GM12878 (cell line): ENCODE data around the gene ANLN. TPM values are rescaled to one million over a fixed set of nuclear protein-coding genes. Genes with fewer than 3 reads are reported as not detected.
"Not testable (repeated sequence)": the region's sequence is repeated elsewhere in the genome, so short reads cannot be mapped to it uniquely, and the experiment has no call there.

ENCODE experiments used
- ATAC-seq: fragments of 200-7000 bp; cut with Tn5 transposase; 3 replicates; pipeline ENCODE4 v1.9.1; 2020; ENCODE audit warnings: mild to moderate bottlenecking, moderate library complexity
- BruUV-seq: library from RNA; stranded (reverse); fragments of 400-500 nt; replicated peaks from 2 replicates; lab custom pipeline; 2021; lab: Mats Ljungman, UMichigan
- CTCF ChIA-PET: fragments of 300-600 bp; sonication (Branson Sonifier 250); formaldehyde crosslinking; extraction: SDS; loops from one replicate; lab custom pipeline; 2021; ENCODE audit warnings: inconsistent platforms; lab: Yijun Ruan, JAX
- POLR2A ChIA-PET: fragments of 350-600 bp; formaldehyde crosslinking; extraction: SDS; loops from one replicate; lab custom pipeline; 2021; ENCODE audit warnings: inconsistent platforms; lab: Charles Lee
- RAD21 ChIA-PET: fragments of 300-600 bp; sonication (Branson Sonifier 250); formaldehyde crosslinking; loops from one replicate; lab custom pipeline; 2023; ENCODE audit warnings: antibody characterized with exemption; ENCODE audit not compliant: unreplicated experiment; lab: Charles Lee
- SMC1A ChIA-PET: fragments of 300-600 bp; sonication (Branson Sonifier 250); formaldehyde crosslinking; loops from one replicate; lab custom pipeline; 2023; ENCODE audit not compliant: unreplicated experiment, uncharacterized antibody; lab: Charles Lee
- DNase-seq: peaks from one replicate; pipeline ENCODE4 v3.0.0-alpha.2; 2011; ENCODE audit warnings: low read depth, low spot score
- FAIRE-seq: peaks from 3 replicates; lab custom pipeline; 2011; peaks lifted over from hg19 to GRCh38; lab: Jason Lieb, UNC
- H2AFZ ChIP-seq: 2 replicates; pipeline ENCODE4 v1.6.0; 2011; ENCODE audit warnings: low read depth, low read length, control low read depth; ENCODE audit not compliant: control insufficient read depth
- H3K27ac ChIP-seq: 2 replicates; pipeline ENCODE4 v1.5.1; 2011; ENCODE audit warnings: control low read depth; ENCODE audit not compliant: control insufficient read depth, insufficient read depth
- H3K27me3 ChIP-seq, 2 experiments: replicated peaks in 1 of 2; 2 replicates each; pipeline versions ENCODE4 v1.6.0 to v1.6.1; 2011; ENCODE audit warnings: low read length in 1 of 2; ENCODE audit not compliant: control insufficient read depth in 2 of 2, insufficient read depth in 2 of 2
- H3K36me3 ChIP-seq, 2 experiments: 2 replicates each; pipeline ENCODE4 v1.5.1; 2011; ENCODE audit warnings: low read length in 1 of 2; ENCODE audit not compliant: control insufficient read depth in 2 of 2, insufficient read depth in 2 of 2
- H3K4me1 ChIP-seq: 2 replicates; pipeline ENCODE4 v1.6.1; 2011; ENCODE audit warnings: mild to moderate bottlenecking, low read length, moderate library complexity, mixed read lengths; ENCODE audit not compliant: control insufficient read depth, insufficient read depth
- H3K4me2 ChIP-seq: 2 replicates; pipeline ENCODE4 v1.6.0; 2011; ENCODE audit warnings: control low read depth; ENCODE audit not compliant: control insufficient read depth, insufficient read depth
- H3K4me3 ChIP-seq: fragments of 200-600 bp; sonication (generic); 2 replicates; pipeline ENCODE4 v1.5.1; 2016
- H3K79me2 ChIP-seq: 2 replicates; pipeline ENCODE4 v1.6.0; 2011; ENCODE audit warnings: low read length; ENCODE audit not compliant: control insufficient read depth, insufficient read depth
- H3K9ac ChIP-seq: 2 replicates; pipeline ENCODE4 v1.8.0; 2011; ENCODE audit warnings: low read length, control low read depth, mixed read lengths; ENCODE audit not compliant: control insufficient read depth, insufficient read depth
- H3K9me3 ChIP-seq: replicated peaks from 3 replicates; pipeline ENCODE4 v1.5.1; 2011; ENCODE audit warnings: mild to moderate bottlenecking, low read length; ENCODE audit not compliant: control insufficient read depth, insufficient read depth
- H4K20me1 ChIP-seq: 2 replicates; pipeline ENCODE4 v1.6.0; 2011; ENCODE audit not compliant: control insufficient read depth, insufficient read depth
- BMI1 ChIP-seq: fragments of 450-650 bp; IDR thresholded peaks from 2 replicates; pipeline ENCODE4 v1.6.1; 2016; ENCODE audit warnings: mild to moderate bottlenecking, moderate library complexity, borderline replicate concordance
- CTCF ChIP-seq, 3 experiments: IDR thresholded peaks in 2 of 3; conservative IDR thresholded peaks in 1 of 3; 2 replicates each; pipeline ENCODE4 v1.5.1; 2011; ENCODE audit warnings: low read depth in 3 of 3, low read length in 3 of 3, mild to moderate bottlenecking in 3 of 3, control low read depth in 2 of 3, moderate library complexity in 2 of 3, inconsistent platforms in 1 of 3, mixed read lengths in 1 of 3; ENCODE audit not compliant: control insufficient read depth in 2 of 3, insufficient read depth in 1 of 3; ENCODE audit errors: extremely low read depth in 1 of 3
- IKZF2 ChIP-seq, 2 experiments: fragments of 450-650 bp; IDR thresholded peaks; 2 replicates each; pipeline ENCODE4 v1.6.1; 2017; ENCODE audit warnings: mild to moderate bottlenecking in 2 of 2, moderate library complexity in 2 of 2
- KLF5 ChIP-seq: fragments of 450-650 bp; IDR thresholded peaks from 2 replicates; pipeline ENCODE4 v1.6.1; 2014; ENCODE audit warnings: mild to moderate bottlenecking; ENCODE audit not compliant: partially characterized antibody
- NFYA ChIP-seq: IDR thresholded peaks from 2 replicates; pipeline ENCODE4 v1.6.1; 2011; ENCODE audit warnings: low read depth, mild to moderate bottlenecking, low read length, improper control_type of control experiment, borderline replicate concordance
- NFYB ChIP-seq: IDR thresholded peaks from 2 replicates; pipeline ENCODE4 v1.6.1; 2011; ENCODE audit warnings: low read depth, mild to moderate bottlenecking, low read length, improper control_type of control experiment, moderate library complexity; ENCODE audit not compliant: insufficient read depth
- NR2C1 ChIP-seq: fragments of 450-650 bp; IDR thresholded peaks from 2 replicates; pipeline ENCODE4 v1.6.1; 2017; ENCODE audit warnings: antibody characterized with exemption, mild to moderate bottlenecking, moderate library complexity
- POLR2A ChIP-seq: IDR thresholded peaks from 2 replicates; pipeline ENCODE4 v1.6.1; 2011; ENCODE audit warnings: low read depth, mild to moderate bottlenecking, low read length
- ZBTB4 ChIP-seq: fragments of 450-650 bp; formaldehyde crosslinking; IDR thresholded peaks from 2 replicates; pipeline ENCODE4 v1.4.0; 2022; ENCODE audit warnings: mild to moderate bottlenecking, moderate library complexity
- WGBS: methylation state at CpG from one replicate; pipeline ENCODE4 v1.1.6; 2016; ENCODE audit warnings: low lambda C conversion rate; ENCODE audit not compliant: insufficient replicate concordance, insufficient coverage; ENCODE audit errors: missing lambda C conversion rate; 5-methylcytosine and 5-hydroxymethylcytosine counted together
- in situ Hi-C: fragments of 300-500 bp; cut with MboI; formaldehyde crosslinking; loops from 9 replicates; pipeline ENCODE4 v1.14.3; 2018; ENCODE audit warnings: mixed read lengths
- intact Hi-C: fragments of 100-400 bp; cut with micrococcal nuclease; formaldehyde crosslinking; loops from one replicate; pipeline ENCODE4 v1.14.2; 2022; ENCODE audit not compliant: unreplicated experiment
- polyA plus RNA-seq, 11 experiments: library from polyadenylated mRNA; depleted of rRNA in 4 of 11; unstranded in 6 of 11; stranded (reverse) in 5 of 11; fragments of >200 nt; fragmentation: Nextera tagmentation in 4 of 11; fragmentation: Illumina TruSeq in 1 of 11; extraction: Ambion mirVana in 4 of 11; extraction: Trizol in 1 of 11; gene quantifications; 1 replicate in 1 of 11; 2 replicates in 10 of 11; pipeline versions ENCODE4 v1.2.1 to v1.2.3, GENCODE V29; 2011 to 2016; ENCODE audit warnings: inconsistent platforms in 2 of 11, missing spikeins in 2 of 11, low read depth in 1 of 11
- total RNA-seq, 4 experiments: library from RNA; depleted of rRNA in 3 of 4; stranded (reverse); fragments of >200 nt in 3 of 4; fragmentation: Illumina TruSeq in 1 of 4; extraction: Trizol in 1 of 4; gene quantifications; 2 replicates each; pipeline versions ENCODE4 v1.2.1 to v1.2.3, GENCODE V29; 2013 to 2021

The ANLN gene
- total and polyA plus RNA-seq, 10 of the 15 experiments (the other 5 are each of a cell fraction or from before 2014, with no cell fraction given) = 9.5 to 32.1 (median 24.2) TPM

- Histone ChIP-seq H3K4me2 (no peak overlapping the region), H3K27me3 (no peaks in the 10 kb centered on the region; a peak in 1 of 4 replicates), H3K36me3 (no peaks in the 10 kb centered on the region), H3K9me3 (no peaks in the 10 kb centered on the region; the same call in 2 of the 3 replicates), H4K20me1 (no peaks in the 10 kb centered on the region), H3K27ac (no peak overlapping the region), H3K4me3 (no peak overlapping the region), H2AFZ (no peak overlapping the region), H3K79me2 (no peaks in the 10 kb centered on the region), H3K9ac (no peak overlapping the region), H3K4me1 (no peaks in the 10 kb centered on the region)
- DNase-seq (no peak), ATAC-seq (no peak), FAIRE-seq (no peak)
- in situ Hi-C loops = no loop called here
- ChIA-PET SMC1A (interaction anchor here (1.5 kb wide), 1 partner anchor 10 kb away, joined by 5 read pairs; no protein-coding TSS in a partner anchor), POLR2A (no interaction called here), CTCF (interaction anchor here (0.7 to 2.5 kb wide), 3 partner anchors 9 to 192 kb away, joined by 3 to 7 read pairs (median 5); no protein-coding TSS in a partner anchor), RAD21 (interaction anchor here (0.6 to 1.4 kb wide), 2 partner anchors 9 to 502 kb away, joined by 3 read pairs; no protein-coding TSS in a partner anchor)
- intact Hi-C loops = no loop called here
- no TSS peak for BruUV-seq
- TF ChIP-seq NR2C1 (no peak), BMI1 (no peak), IKZF2 (IDR thresholded peaks at IDR 0.05) (no peak), NFYB (no peak), NFYA (no peak), KLF5 (no peak), POLR2A (no peak), CTCF (IDR thresholded peaks at IDR 0.05 in 2 of 3, conservative IDR thresholded peaks at IDR 0.05 in 1 of 3; ENCODE audit: control insufficient read depth in 2 of 3, extremely low read depth in 1 of 3, insufficient read depth in 1 of 3, low read depth in 3 of 3, low read length in 3 of 3) (no peak), ZBTB4 (CRISPR knock-in tag) (no peak)
- 36% methylated on average over 2 of the region's 2 CpGs for WGBS
Observed at GRCh38 chr7:36478745-36479144, 89.1 kb downstream of the ANLN start.

- H3K27me3 ChIP-seq, SMC1A ChIA-PET, FAIRE-seq, BruUV-seq, POLR2A ChIA-PET, H4K20me1 ChIP-seq, H3K9me3 ChIP-seq, H3K27ac ChIP-seq, ATAC-seq, H3K4me2 ChIP-seq, H3K79me2 ChIP-seq, H3K36me3 ChIP-seq, H2AFZ ChIP-seq, CTCF ChIA-PET, RAD21 ChIA-PET, H3K9ac ChIP-seq, DNase-seq, H3K4me1 ChIP-seq, H3K4me3 ChIP-seq: not testable (repeated sequence)
- intact Hi-C loops = loop anchor here (10.0 kb wide), 1 partner anchor 371 kb away; no protein-coding TSS in a partner anchor
- 13% methylated on average over 4 of the region's 4 CpGs for WGBS
- in situ Hi-C loops = loop anchor here (5.0 kb wide), 1 partner anchor 718 kb away; no protein-coding TSS in a partner anchor
Observed at GRCh38 chr7:36483853-36484252, 94.2 kb downstream of the ANLN start.
